ENCODE data around the gene KRT16.
"Not testable (repeated sequence)": the region's sequence is repeated elsewhere in the genome, so short reads cannot be mapped to it uniquely, and the experiment has no call there.

Gene KRT16

GRCh38 chr17:41581366-41582060 is 31.1 kb downstream of the KRT16 start:
- no peak for DNase-seq

GRCh38 chr17:41580687-41581365 is 31.7 kb downstream of the KRT16 start:
- no peak for DNase-seq

- no peak for DNase-seq
Observed at GRCh38 chr17:41580244-41580575, 32.4 kb downstream of the KRT16 start.

GRCh38 chr17:41579484-41580243 is 32.9 kb downstream of the KRT16 start:
- peak; percentile 84 for DNase-seq

- DNase-seq = no peak
Observed at GRCh38 chr17:41578971-41579370, 33.6 kb downstream of the KRT16 start.

- DNase-seq = no peak
Observed at GRCh38 chr17:41578538-41578937, 34.0 kb downstream of the KRT16 start.

GRCh38 chr17:41576740-41577139 is 35.8 kb downstream of the KRT16 start:
- not testable (repeated sequence) for DNase-seq

GRCh38 chr17:41575336-41575735 is 37.2 kb downstream of the KRT16 start:
- DNase-seq = no peak

- no peak for DNase-seq
Observed at GRCh38 chr17:41571561-41572434, 40.8 kb downstream of the KRT16 start, which contains the start of gene KRT9. Gene KRT9 (minus strand): TSS chr17:41572059. CDS start chr17:41571992, 67 bp downstream.

- DNase-seq = no peak
Observed at GRCh38 chr17:41567317-41567716, 45.2 kb downstream of the KRT16 start.

- DNase-seq = no peak
Observed at GRCh38 chr17:41565338-41565737, 47.2 kb downstream of the KRT16 start.

- DNase-seq = no peak
Observed at GRCh38 chr17:41563607-41564170, 48.9 kb downstream of the KRT16 start.

GRCh38 chr17:41561554-41561953 is 51.0 kb downstream of the KRT16 start:
- no peak for DNase-seq

All from GDM1 (cell line).